Activated T-helper 1 cell treated with Interleukin-2 at 50 U/mL for 16 hours (primary cell): Measurements from ENCODE around the gene ATP2B3.
"Not testable (repeated sequence)": the region's sequence is repeated elsewhere in the genome, so short reads cannot be mapped to it uniquely, and the experiment has no call there.

ENCODE experiments used
- DNase-seq: peaks from one replicate; pipeline ENCODE4 v3.0.0-alpha.2; 2020; ENCODE audit warnings: low read depth

Gene ATP2B3

DNA sequence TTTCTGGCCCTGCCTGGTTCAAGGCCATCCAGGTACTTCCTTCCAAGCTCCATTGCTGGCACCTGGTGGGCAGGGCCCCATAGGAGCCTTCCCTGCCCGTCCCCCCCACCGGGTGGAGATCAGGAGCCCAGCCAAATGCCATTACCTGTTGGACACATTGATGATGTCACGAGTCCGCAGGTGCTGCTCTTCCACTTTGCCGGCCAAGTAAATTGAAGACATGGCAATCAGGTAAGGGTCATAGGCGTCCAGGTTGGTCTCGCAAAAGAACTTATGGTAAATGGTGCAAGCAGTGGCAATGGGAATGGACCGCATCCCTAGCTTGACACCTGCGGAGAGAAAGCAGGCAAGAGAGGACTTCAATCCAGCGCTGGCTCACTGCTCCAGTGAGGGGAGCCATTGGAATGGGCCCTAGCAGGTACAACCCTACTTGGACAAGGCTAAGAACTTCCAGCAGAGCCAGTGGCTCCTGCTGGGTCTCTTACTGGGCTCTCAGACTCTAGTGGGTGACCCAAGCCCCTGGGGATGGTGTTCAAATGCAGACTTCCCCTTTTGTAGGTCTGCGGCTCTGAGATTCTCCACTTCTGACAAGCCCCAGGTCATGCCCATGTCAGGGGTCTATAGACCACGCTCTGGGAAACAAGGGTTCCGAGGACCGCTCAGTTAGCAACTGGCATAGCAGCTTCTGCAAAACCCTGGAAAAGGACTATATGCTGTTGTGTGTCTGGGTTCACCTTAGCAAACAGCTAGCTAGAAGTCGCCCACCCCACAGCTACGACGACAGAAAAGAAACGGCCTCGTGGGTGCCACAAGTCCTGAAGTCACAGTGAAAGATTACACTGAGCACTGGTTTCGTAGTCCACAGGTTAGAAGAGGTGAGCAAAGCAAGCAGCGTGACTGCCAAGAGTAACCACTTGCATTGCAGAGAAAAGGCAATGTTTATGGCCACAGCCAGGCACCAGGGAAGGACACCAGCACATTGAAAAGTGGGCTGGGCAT, 78.7 kb downstream of the ATP2B3 start:
- DNase-seq: no peak

GRCh38 chrX:153596981-153597750, 79.7 kb downstream of the ATP2B3 start:
- no peak for DNase-seq

GRCh38 chrX:153598541-153599191, 81.2 kb downstream of the ATP2B3 start, which contains the start of gene CCNQ:
TSS of gene CCNQ (minus strand) at chrX:153599139. CDS start at chrX:153599073, 66 bp downstream.
- no peak for DNase-seq

- peak; percentile 85 for DNase-seq
These were observed 82.0 kb downstream of the ATP2B3 start for GRCh38 chrX:153599192-153600031.

DNA sequence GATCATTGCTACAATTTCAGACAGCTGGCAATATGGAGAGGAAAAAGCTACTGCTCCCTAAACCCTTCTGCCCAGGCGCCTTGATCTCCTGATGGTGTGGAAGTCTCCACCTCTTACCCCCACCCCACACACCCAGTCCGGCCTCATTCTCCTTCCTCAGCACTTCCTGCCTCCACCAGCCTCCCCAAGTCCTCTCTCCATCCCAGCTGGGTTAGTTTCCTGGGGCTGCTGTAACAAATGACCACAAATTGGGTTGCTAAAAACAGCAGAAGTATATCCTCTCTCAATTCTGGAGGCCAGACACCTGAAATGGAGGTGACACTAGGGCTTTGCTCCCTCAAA, 82.6 kb downstream of the ATP2B3 start:
- no peak for DNase-seq

GRCh38 chrX:153600921-153601320, 83.5 kb downstream of the ATP2B3 start:
- DNase-seq: no peak

DNA sequence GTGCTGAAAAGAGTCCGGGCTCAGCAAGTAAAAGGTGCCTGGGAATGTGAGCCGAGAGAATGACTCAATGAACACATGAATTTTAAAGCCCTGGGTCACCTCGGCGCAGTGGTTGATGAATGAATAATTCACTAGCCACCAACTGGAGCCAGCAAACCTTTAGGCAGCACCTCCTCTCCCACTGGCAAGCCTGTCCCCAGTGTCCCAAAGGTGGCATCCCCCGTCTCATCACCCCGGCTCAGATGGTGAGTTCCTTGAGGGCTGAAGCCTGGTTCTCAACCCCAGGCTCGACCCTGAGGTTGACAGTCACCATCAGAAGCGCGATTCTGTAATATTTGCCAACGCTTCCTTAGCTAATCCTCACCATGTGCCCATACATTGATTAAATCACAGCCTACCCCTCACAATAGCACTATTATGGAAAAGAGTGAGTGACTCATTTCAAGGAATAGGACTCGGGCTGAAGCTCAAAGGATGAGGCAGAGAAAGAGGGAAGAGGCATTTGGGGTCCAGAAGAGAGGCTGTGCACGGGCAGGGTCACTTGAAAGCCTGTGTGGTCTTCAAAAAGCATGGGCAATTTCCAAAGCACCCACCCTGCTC, 84.2 kb downstream of the ATP2B3 start:
- no peak for DNase-seq

DNA sequence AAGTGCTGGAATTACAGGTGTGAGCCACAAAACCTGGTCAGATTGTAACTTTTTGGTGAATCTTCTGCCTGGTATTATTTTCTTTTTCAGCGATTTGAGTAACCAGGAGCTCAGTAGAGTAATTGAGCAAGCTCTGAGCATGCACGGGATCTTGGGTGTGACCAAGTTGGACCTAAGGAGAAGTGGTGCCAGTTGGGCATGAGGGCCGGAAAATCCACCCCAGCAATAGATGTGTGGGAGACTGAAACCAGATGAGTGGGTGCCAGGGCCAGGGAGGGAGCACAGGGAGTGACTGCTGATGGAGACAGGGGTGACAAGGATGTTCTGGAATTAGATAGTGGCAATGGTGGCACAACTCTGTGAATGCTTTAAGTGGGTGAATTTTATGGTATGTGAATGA, 85.2 kb downstream of the ATP2B3 start:
- DNase-seq: no peak

- no peak for DNase-seq
These were observed 85.8 kb downstream of the ATP2B3 start for GRCh38 chrX:153603131-153603656.

GRCh38 chrX:153604666-153605380, 87.4 kb downstream of the ATP2B3 start:
- not testable (repeated sequence) for DNase-seq

DNA sequence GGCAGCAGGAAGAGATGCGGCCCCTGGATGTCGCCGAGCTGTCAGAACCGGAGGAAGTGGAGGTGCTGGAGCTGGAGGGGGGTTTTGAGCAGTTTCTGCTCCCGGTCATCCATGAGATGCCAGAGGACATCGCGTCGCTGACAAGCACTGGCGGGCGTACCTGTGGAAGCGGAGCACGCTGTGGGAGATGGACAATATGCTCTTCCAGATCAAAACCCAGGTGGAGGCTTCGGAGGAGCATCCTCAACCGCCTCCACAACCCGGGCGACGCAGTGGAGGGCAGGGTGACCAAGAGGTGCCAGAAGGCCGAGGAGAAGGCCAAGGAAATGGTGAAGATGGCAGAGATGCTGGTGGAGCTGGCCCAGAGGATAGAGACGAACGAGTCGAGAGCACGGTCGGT, 89.1 kb downstream of the ATP2B3 start:
- DNase-seq: no peak

DNA sequence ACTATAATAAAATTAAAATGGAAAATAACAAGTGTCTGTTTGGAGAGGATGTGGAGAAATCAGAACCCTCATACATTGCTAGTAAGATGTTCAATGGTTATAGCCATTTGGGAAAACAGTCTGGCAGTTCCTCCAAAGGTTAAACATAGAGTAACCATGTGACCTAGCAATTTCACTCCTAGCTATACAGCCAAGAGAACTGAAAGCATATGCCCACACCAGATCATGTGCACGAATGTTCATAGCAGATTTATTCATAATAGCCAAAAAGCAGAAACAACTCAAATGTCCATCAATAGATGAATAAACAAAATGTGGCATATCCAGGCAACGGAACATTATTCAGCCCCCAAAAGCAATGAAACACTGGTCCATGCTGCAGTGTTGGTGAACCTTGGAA, 90.9 kb downstream of the ATP2B3 start:
- no peak for DNase-seq

- no peak for DNase-seq
These were observed 91.4 kb downstream of the ATP2B3 start for GRCh38 chrX:153608806-153609205.

DNA sequence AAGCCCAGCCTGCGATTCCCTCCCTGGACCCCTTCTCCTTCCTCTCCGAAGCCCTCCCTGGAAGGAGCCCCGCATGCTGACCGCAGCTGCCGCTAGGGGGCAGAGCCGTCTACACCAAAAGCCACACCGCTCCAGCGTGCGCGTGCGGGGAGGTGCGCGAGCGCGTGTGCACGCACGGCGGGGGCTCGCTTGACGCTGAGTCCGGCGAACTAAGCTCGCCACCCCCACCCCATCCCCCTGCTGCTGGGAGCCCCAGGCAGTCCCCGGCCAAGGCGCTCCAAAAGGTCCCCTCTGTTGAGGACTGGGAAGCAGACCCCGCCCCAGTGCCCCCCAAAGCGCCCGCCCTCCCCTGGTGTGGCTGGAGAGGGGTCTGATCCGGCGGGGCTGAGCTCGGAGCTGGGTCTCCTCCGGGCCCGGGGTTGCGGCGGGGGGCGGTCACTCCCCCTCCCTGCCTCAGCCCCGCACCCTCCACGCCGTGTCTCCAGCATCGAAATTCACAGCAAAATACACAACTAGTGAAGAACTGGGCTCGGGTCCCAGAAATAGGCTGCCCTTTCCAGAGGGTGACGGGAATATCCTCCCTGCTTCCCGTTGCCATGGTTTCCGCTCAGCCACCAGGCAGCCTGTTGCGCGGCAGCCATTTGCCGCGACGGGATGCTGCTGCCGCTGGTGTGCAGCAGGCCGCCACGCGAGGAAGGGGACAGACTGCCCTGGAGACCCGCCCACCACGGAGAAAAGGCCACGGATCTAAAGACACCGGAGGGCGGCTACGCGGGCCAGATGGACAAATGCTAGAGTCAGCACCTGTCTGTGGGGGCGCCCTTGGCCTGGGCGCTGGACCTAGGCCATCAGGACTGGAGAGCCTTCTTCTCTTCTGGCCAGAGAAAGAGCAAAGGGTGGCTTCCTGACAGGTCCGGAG, 92.7 kb downstream of the ATP2B3 start:
- DNase-seq: peak; percentile 67

DNA sequence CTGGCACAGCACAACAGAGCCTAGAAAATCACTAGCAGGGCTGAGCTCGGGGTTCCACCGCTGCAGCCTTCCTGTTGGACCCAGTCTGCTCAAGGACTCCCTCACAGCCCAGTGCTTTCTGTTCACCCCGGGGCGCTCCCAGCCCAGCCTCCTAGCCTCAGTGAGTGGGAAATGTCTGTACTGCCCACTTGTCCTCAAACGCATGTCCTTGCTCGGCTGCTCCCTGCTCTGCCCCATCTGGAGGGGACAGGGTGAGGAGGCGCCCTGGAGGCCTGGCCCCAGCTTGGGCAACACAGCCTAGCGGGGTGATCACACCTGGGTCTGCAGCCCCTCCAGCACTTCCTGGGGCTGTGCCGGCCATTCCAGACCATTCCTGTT, 93.4 kb downstream of the ATP2B3 start:
- DNase-seq: no peak

DNA sequence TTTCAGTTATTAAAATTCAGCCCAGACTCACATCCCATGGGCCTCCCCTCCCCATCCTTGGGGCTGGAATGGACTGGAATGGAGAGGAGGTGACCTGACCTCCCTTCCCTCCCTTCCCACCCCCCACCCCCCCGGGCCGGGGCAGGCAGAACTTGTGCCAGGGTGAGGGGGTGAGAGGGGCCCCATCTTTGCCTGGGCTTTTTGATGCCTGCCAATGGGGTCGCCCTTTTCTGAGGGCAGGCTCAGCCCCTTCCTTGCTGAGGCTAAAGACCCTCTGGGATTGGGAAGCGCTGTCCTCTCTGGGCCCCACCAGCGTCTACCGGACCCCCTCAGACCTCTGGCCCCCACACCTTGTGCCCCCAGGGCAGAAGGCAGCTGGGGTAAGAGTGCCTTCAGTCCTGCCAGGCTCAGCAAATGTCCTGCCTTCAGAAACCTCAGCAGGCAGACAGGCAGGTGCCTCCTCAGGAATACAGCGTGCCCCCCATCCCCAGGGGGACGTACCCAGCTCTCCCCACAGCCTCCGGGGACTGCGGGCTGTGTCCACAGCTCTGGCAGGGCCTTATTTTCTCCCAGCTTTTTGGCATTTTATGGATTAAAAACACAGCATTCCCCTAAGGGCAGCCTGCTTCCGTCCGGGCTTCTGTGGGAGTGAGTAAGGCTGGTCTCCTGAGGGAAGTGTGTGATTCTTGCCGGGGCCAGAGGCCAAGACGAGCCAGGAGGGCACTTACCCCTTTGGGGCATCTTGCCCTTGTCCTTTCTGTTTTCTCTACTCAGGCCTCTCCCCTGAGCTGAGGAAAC, 94.1 kb downstream of the ATP2B3 start:
- no peak for DNase-seq

- no peak for DNase-seq
These were observed 95.0 kb downstream of the ATP2B3 start for GRCh38 chrX:153612413-153612812.

GRCh38 chrX:153614818-153615217, 97.4 kb downstream of the ATP2B3 start:
- DNase-seq: no peak
